Measurements from ENCODE around the gene UBA1. TPM values are rescaled to one million over a fixed set of nuclear protein-coding genes. Genes with fewer than 3 reads are reported as not detected.

UBA1 gene
- total and polyA plus RNA-seq, 10 of the 15 experiments (the other 5 are each of a cell fraction or from before 2014, with no cell fraction given): 60.4 to 314 (median 216) TPM

- ChIA-PET CTCF (no interaction called here), SMC1A (ENCODE audit: uncharacterized antibody, unreplicated experiment) (no interaction called here), POLR2A (interaction anchor here (0.6 kb wide), 1 partner anchor 1923 kb away, joined by 4 read pairs; no protein-coding TSS in a partner anchor), RAD21 (ENCODE audit: unreplicated experiment) (no interaction called here)
- no peaks in the 10 kb centered on the region for H4K20me1 ChIP-seq (ENCODE audit: control insufficient read depth, insufficient read depth)
- no peak overlapping the region for H3K4me3 ChIP-seq
- no peak overlapping the region for H2AFZ ChIP-seq (ENCODE audit: control insufficient read depth, low read depth, low read length)
- no peak for DNase-seq (ENCODE audit: low read depth, low spot score)
- H3K27me3 ChIP-seq (replicated peaks in 1 of 2; ENCODE audit: control insufficient read depth in 2 of 2, insufficient read depth in 2 of 2, low read length in 1 of 2): no peaks in the 10 kb centered on the region
- in situ Hi-C loops (cut with MboI): no loop called here
- intact Hi-C loops (cut with micrococcal nuclease; ENCODE audit: unreplicated experiment): no loop called here
- no peaks in the 10 kb centered on the region for H3K9me3 ChIP-seq (replicated peaks; ENCODE audit: control insufficient read depth, insufficient read depth, low read length)
- BruUV-seq (replicated peaks): no TSS peak
- FAIRE-seq: no peak
- ATAC-seq: no peak
- H3K9ac ChIP-seq (ENCODE audit: control insufficient read depth, insufficient read depth, low read length): no peak overlapping the region
- no peaks in the 10 kb centered on the region for H3K4me1 ChIP-seq (ENCODE audit: control insufficient read depth, insufficient read depth, low read length)
- peaks cover 0 to 1% of the 10 kb centered on the region in 2 experiments; a peak in 2 of 4 replicates for H3K36me3 ChIP-seq (ENCODE audit: control insufficient read depth in 2 of 2, insufficient read depth in 2 of 2, low read length in 1 of 2)
- H3K79me2 ChIP-seq (ENCODE audit: control insufficient read depth, insufficient read depth, low read length): no peaks in the 10 kb centered on the region
- no peak overlapping the region for H3K27ac ChIP-seq (ENCODE audit: control insufficient read depth, insufficient read depth)
- 85% methylated on average over 10 of the region's 10 CpGs for WGBS (ENCODE audit: insufficient coverage, insufficient replicate concordance, low lambda C conversion rate, missing lambda C conversion rate)
- no peak overlapping the region for H3K4me2 ChIP-seq (ENCODE audit: control insufficient read depth, insufficient read depth)
- no peak for TF ChIP-seq E4F1 (IDR thresholded peaks at IDR 0.05; ENCODE audit: borderline replicate concordance, partially characterized antibody)
- TF ChIP-seq SKIL (IDR thresholded peaks at IDR 0.05; ENCODE audit: low read depth, poor library complexity, severe bottlenecking): no peak
- TF ChIP-seq BCL11A (IDR thresholded peaks at IDR 0.05; ENCODE audit: low read depth, low read length): no peak
- TF ChIP-seq ELK1 (IDR thresholded peaks at IDR 0.05; ENCODE audit: low read depth, low read length): no peak
- no peak for TF ChIP-seq GABPA (IDR thresholded peaks at IDR 0.05; ENCODE audit: low read depth)
- no peak for TF ChIP-seq IRF5 (IDR thresholded peaks at IDR 0.05; ENCODE audit: borderline replicate concordance)
- no peak for TF ChIP-seq POLR2AphosphoS2 (IDR thresholded peaks at IDR 0.05; ENCODE audit: low read depth, low read length)
- no peak for TF ChIP-seq ZNF384 (IDR thresholded peaks at IDR 0.05; ENCODE audit: borderline replicate concordance, low read depth, low read length)
- TF ChIP-seq NR2C1 (IDR thresholded peaks at IDR 0.05): no peak
- TF ChIP-seq MEF2B (IDR thresholded peaks at IDR 0.05; ENCODE audit: partially characterized antibody, poor library complexity, severe bottlenecking): no peak
- TF ChIP-seq SIN3A (IDR thresholded peaks at IDR 0.05; ENCODE audit: low read depth, low read length): no peak
- no peak for TF ChIP-seq LARP7 (IDR thresholded peaks at IDR 0.05)
- TF ChIP-seq ATF3 (IDR thresholded peaks at IDR 0.05; ENCODE audit: borderline replicate concordance, extremely low read depth, low read depth, low read length): no peak
Observed at GRCh38 chrX:47245156-47245555, 51.5 kb downstream of the UBA1 start.

Measured in GM12878 (cell line).